H1 (cell line): ENCODE results near the gene MAP4K4. TPM values are rescaled to one million over a fixed set of nuclear protein-coding genes. Genes with fewer than 3 reads are reported as not detected.

ENCODE experiments used
- CHD1 ChIP-seq: IDR thresholded peaks from 2 replicates; pipeline ENCODE4 v1.6.1; 2012; ENCODE audit warnings: low read depth, low read length, improper control_type of control experiment
- JUN ChIP-seq: IDR thresholded peaks from 2 replicates; pipeline ENCODE4 v1.6.1; 2011; ENCODE audit warnings: low read depth, mild to moderate bottlenecking, improper control_type of control experiment, low read length
- JUND ChIP-seq: IDR thresholded peaks from 2 replicates; pipeline ENCODE4 v1.6.1; 2011; ENCODE audit warnings: mild to moderate bottlenecking, improper control_type of control experiment, low read length
- RFX5 ChIP-seq: IDR thresholded peaks from 2 replicates; pipeline ENCODE4 v1.6.1; 2011; ENCODE audit warnings: low read depth, low read length, improper control_type of control experiment, borderline replicate concordance
- SIX5 ChIP-seq: IDR thresholded peaks from 2 replicates; pipeline ENCODE4 v1.6.1; 2011; ENCODE audit warnings: mild to moderate bottlenecking, low read depth, low read length
- SP2 ChIP-seq: IDR thresholded peaks from 2 replicates; pipeline ENCODE4 v1.6.1; 2012; ENCODE audit warnings: mild to moderate bottlenecking, low read length, inconsistent platforms
- TAF1 ChIP-seq: IDR thresholded peaks from 2 replicates; pipeline ENCODE4 v1.6.1; 2011; ENCODE audit warnings: mild to moderate bottlenecking, low read depth, low read length
- TCF12 ChIP-seq: IDR thresholded peaks from 2 replicates; pipeline ENCODE4 v1.6.1; 2011; ENCODE audit warnings: low read depth, mild to moderate bottlenecking, low read length
- TEAD4 ChIP-seq: IDR thresholded peaks from 2 replicates; pipeline ENCODE4 v1.6.1; 2012; ENCODE audit warnings: low read depth, low read length, inconsistent platforms, mixed read lengths
- YY1 ChIP-seq: IDR thresholded peaks from 2 replicates; pipeline ENCODE4 v1.6.1; 2011; ENCODE audit warnings: low read depth, mild to moderate bottlenecking, low read length
- polyA plus RNA-seq, 7 experiments: library from polyadenylated mRNA; depleted of rRNA in 3 of 7; stranded (reverse) in 5 of 7; unstranded in 2 of 7; fragments of >200 nt in 5 of 7; fragments of 200-250 nt in 2 of 7; gene quantifications; 1 replicate in 5 of 7; 2 replicates in 1 of 7; 4 replicates in 1 of 7; pipeline versions ENCODE4 v1.2.1 to v1.2.3, GENCODE V29; 2011 to 2013; ENCODE audit warnings: missing spikeins in 2 of 7, mixed read lengths in 2 of 7
- total RNA-seq: library from RNA; stranded (reverse); fragmentation: NEBNext Ultra II Directional; extraction: Animal tissue kit (Norgen Biotek cat#: 25700); gene quantifications from 2 replicates; pipeline ENCODE4 v1.2.1, GENCODE V29; 2021
- TF ChIP-seq, protein P1 (sequence below): fragments of 300-600 bp; sonication (generic); IDR thresholded peaks from 2 replicates; pipeline ENCODE4 v1.7.1; 2012; ENCODE audit warnings: low read length, moderate library complexity, mild to moderate bottlenecking, inconsistent platforms; ENCODE audit not compliant: insufficient replicate concordance

MAP4K4 gene
- total and polyA plus RNA-seq, 2 of the 8 experiments (the other 6 are each of a cell fraction or from before 2014, with no cell fraction given) = 53.2 to 138 TPM

DNA sequence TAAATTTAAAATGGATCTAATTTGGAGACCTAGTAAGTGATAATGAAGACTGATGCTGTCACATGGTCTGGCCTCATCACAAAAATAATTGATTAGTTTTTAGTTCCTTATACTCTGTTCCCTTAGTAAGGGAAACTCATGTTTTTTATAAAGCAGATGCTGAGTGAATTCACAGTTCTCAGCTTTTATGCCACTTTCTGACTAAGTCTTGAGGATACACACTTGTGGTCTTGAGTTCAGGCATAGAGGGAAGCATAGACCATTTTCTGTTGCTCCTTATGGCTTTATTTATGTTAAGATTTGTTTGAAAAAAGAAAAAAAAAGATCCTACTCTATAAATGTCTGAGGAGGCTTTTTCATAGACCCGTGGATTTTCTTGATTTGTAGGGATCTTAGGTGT, 91.1 kb downstream of the MAP4K4 start (continued):
- TF ChIP-seq, protein P1, sequence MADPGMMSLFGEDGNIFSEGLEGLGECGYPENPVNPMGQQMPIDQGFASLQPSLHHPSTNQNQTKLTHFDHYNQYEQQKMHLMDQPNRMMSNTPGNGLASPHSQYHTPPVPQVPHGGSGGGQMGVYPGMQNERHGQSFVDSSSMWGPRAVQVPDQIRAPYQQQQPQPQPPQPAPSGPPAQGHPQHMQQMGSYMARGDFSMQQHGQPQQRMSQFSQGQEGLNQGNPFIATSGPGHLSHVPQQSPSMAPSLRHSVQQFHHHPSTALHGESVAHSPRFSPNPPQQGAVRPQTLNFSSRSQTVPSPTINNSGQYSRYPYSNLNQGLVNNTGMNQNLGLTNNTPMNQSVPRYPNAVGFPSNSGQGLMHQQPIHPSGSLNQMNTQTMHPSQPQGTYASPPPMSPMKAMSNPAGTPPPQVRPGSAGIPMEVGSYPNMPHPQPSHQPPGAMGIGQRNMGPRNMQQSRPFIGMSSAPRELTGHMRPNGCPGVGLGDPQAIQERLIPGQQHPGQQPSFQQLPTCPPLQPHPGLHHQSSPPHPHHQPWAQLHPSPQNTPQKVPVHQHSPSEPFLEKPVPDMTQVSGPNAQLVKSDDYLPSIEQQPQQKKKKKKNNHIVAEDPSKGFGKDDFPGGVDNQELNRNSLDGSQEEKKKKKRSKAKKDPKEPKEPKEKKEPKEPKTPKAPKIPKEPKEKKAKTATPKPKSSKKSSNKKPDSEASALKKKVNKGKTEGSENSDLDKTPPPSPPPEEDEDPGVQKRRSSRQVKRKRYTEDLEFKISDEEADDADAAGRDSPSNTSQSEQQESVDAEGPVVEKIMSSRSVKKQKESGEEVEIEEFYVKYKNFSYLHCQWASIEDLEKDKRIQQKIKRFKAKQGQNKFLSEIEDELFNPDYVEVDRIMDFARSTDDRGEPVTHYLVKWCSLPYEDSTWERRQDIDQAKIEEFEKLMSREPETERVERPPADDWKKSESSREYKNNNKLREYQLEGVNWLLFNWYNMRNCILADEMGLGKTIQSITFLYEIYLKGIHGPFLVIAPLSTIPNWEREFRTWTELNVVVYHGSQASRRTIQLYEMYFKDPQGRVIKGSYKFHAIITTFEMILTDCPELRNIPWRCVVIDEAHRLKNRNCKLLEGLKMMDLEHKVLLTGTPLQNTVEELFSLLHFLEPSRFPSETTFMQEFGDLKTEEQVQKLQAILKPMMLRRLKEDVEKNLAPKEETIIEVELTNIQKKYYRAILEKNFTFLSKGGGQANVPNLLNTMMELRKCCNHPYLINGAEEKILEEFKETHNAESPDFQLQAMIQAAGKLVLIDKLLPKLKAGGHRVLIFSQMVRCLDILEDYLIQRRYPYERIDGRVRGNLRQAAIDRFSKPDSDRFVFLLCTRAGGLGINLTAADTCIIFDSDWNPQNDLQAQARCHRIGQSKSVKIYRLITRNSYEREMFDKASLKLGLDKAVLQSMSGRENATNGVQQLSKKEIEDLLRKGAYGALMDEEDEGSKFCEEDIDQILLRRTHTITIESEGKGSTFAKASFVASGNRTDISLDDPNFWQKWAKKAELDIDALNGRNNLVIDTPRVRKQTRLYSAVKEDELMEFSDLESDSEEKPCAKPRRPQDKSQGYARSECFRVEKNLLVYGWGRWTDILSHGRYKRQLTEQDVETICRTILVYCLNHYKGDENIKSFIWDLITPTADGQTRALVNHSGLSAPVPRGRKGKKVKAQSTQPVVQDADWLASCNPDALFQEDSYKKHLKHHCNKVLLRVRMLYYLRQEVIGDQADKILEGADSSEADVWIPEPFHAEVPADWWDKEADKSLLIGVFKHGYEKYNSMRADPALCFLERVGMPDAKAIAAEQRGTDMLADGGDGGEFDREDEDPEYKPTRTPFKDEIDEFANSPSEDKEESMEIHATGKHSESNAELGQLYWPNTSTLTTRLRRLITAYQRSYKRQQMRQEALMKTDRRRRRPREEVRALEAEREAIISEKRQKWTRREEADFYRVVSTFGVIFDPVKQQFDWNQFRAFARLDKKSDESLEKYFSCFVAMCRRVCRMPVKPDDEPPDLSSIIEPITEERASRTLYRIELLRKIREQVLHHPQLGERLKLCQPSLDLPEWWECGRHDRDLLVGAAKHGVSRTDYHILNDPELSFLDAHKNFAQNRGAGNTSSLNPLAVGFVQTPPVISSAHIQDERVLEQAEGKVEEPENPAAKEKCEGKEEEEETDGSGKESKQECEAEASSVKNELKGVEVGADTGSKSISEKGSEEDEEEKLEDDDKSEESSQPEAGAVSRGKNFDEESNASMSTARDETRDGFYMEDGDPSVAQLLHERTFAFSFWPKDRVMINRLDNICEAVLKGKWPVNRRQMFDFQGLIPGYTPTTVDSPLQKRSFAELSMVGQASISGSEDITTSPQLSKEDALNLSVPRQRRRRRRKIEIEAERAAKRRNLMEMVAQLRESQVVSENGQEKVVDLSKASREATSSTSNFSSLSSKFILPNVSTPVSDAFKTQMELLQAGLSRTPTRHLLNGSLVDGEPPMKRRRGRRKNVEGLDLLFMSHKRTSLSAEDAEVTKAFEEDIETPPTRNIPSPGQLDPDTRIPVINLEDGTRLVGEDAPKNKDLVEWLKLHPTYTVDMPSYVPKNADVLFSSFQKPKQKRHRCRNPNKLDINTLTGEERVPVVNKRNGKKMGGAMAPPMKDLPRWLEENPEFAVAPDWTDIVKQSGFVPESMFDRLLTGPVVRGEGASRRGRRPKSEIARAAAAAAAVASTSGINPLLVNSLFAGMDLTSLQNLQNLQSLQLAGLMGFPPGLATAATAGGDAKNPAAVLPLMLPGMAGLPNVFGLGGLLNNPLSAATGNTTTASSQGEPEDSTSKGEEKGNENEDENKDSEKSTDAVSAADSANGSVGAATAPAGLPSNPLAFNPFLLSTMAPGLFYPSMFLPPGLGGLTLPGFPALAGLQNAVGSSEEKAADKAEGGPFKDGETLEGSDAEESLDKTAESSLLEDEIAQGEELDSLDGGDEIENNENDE = no peak
- no peak for TF ChIP-seq CHD1
- no peak for TF ChIP-seq TCF12
- TF ChIP-seq TAF1 = no peak
- no peak for TF ChIP-seq SP2
- no peak for TF ChIP-seq SIX5
- no peak for TF ChIP-seq JUND
- TF ChIP-seq TEAD4 = no peak
- no peak for TF ChIP-seq RFX5
- no peak for TF ChIP-seq JUN
- no peak for TF ChIP-seq YY1
